Measurements from ENCODE around the gene TRIM6. TPM values are rescaled to one million over a fixed set of nuclear protein-coding genes. Genes with fewer than 3 reads are reported as not detected.

The TRIM6 gene
- total RNA-seq, 1 donor from 2014 or later: 1.9 TPM

DNA sequence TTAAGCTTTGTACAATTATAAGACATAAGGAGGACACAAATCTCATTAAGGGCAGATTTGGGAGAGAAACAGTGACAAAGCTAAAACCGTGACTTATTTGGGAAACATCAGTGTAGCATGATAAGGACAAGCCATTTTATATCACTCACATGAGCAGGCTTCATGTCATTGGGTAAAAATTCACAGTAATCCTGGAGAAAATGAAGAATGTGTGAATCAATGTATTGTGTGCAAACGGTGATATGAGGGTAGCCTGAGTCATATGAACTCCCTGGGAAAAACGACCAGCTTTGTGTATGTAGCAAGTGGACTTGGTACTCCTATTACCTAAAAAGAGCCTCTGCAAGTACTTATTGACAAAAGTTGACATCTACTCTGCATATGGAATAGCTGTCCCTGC is 22.4 kb downstream of the TRIM6 start:
- DNase-seq (ENCODE audit: extremely low spot score, unreplicated experiment): no peak
- Mint-ChIP-seq H3K4me3 (ENCODE audit: unreplicated experiment) (no peak overlapping the region), H3K27me3 (ENCODE audit: unreplicated experiment) (no peaks in the 10 kb centered on the region), H3K4me1 (ENCODE audit: unreplicated experiment) (peaks cover 37% of the 10 kb centered on the region), H3K27ac (ENCODE audit: unreplicated experiment) (no peak overlapping the region), H3K36me3 (ENCODE audit: unreplicated experiment) (no peaks in the 10 kb centered on the region), H3K9me3 (ENCODE audit: unreplicated experiment) (no peaks in the 10 kb centered on the region)
- TF ChIP-seq, protein P1, sequence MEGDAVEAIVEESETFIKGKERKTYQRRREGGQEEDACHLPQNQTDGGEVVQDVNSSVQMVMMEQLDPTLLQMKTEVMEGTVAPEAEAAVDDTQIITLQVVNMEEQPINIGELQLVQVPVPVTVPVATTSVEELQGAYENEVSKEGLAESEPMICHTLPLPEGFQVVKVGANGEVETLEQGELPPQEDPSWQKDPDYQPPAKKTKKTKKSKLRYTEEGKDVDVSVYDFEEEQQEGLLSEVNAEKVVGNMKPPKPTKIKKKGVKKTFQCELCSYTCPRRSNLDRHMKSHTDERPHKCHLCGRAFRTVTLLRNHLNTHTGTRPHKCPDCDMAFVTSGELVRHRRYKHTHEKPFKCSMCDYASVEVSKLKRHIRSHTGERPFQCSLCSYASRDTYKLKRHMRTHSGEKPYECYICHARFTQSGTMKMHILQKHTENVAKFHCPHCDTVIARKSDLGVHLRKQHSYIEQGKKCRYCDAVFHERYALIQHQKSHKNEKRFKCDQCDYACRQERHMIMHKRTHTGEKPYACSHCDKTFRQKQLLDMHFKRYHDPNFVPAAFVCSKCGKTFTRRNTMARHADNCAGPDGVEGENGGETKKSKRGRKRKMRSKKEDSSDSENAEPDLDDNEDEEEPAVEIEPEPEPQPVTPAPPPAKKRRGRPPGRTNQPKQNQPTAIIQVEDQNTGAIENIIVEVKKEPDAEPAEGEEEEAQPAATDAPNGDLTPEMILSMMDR (IDR thresholded peaks at IDR 0.05): no peak

DNA sequence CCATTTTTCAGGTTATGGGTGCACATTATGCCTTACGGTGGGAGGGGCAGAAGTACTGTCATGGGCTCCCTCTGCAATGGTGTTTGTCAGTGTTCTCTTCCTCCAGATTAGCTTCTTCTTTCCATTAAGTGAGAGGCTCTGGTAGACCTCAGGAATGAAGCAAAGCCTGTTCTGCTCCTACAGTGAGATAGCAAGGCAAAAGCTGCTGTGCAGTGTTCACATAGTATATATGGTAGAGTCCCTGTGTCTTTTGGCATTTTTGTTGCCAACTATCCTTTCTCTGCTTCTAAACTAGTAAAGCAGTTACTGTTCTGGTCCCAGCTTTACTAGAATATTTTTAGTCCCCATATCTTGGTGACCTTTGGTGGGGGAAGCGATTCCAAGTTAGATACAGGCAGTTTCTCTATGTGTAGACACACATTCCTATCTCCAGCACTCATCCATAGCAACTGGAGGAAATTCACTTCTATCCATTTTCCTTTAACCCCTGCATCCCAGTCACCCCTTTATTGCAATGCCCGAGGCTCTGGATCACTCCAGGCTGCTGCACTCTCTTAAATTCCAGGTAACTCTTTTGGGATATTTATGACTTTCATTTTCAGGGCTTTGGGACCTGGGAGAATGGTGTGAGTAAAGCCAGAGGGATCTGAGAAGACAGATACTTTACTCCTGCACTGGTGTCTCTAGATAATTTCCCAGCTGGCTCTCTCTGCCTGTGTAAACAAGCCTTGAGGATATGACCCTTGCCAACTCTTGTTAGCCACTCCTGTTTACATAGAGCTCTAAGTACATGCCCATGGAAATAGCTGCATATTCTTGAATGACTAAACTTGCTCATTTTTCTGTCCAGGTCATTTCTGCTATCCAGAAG is 24.4 kb downstream of the TRIM6 start:
- H3K27me3 Mint-ChIP-seq (ENCODE audit: unreplicated experiment): no peaks in the 10 kb centered on the region
- TF ChIP-seq, protein P1 (IDR thresholded peaks at IDR 0.05): no peak
- no peaks in the 10 kb centered on the region for H3K36me3 Mint-ChIP-seq (ENCODE audit: unreplicated experiment)
- peak overlapping the region; percentile 85 for H3K27ac Mint-ChIP-seq (ENCODE audit: unreplicated experiment)
- peak; percentile 56 for DNase-seq (ENCODE audit: extremely low spot score, unreplicated experiment)
- peaks cover 52% of the 10 kb centered on the region for H3K4me1 Mint-ChIP-seq (ENCODE audit: unreplicated experiment)
- H3K9me3 Mint-ChIP-seq (ENCODE audit: unreplicated experiment): no peaks in the 10 kb centered on the region
- peak overlapping the region; percentile 31 for H3K4me3 Mint-ChIP-seq (ENCODE audit: unreplicated experiment)

DNA sequence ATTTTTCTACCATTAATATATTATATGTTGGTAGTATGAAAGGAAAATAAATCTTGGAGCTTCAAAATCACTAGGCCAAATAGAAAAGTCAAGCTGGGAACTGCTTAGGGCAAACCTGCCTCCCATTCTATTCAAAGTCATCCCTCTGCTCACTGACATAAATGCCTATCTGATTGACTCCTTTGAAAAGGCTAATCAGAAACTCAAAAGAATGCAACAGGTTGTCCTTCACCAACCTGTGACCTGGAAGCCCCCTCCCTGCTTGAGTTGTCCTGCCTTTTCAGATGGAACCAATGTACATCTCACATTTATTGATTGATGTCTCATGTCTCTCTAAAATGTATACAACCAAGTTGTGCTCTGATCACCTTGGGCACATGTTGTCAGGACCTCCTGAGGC is 25.1 kb downstream of the TRIM6 start:
- H3K4me1 Mint-ChIP-seq (ENCODE audit: unreplicated experiment): peaks cover 56% of the 10 kb centered on the region
- H3K9me3 Mint-ChIP-seq (ENCODE audit: unreplicated experiment): no peaks in the 10 kb centered on the region
- H3K4me3 Mint-ChIP-seq (ENCODE audit: unreplicated experiment): no peak overlapping the region
- no peak for DNase-seq (ENCODE audit: extremely low spot score, unreplicated experiment)
- H3K36me3 Mint-ChIP-seq (ENCODE audit: unreplicated experiment): peaks cover 2% of the 10 kb centered on the region
- peak overlapping the region; percentile 85 for H3K27ac Mint-ChIP-seq (ENCODE audit: unreplicated experiment)
- no peaks in the 10 kb centered on the region for H3K27me3 Mint-ChIP-seq (ENCODE audit: unreplicated experiment)
- TF ChIP-seq, protein P1 (IDR thresholded peaks at IDR 0.05): no peak

DNA sequence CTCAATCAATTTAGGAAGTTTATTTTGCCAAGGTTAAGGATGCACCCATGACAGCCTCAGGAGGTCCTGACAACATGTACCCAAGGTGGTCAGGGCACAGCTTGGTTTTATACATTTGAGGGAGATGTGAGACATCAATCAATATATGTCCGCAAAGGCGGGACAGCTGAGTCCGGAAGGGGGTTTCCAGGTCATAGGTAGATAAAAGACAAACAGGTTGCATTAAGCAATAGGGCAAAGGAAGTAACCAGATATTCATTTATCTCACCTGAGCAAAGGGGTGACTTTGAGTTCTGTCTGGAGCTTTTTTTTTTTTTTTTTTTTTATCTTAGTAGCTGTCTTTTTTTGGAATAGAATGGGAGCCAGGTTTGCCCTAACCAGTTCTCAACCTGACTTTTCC is 26.4 kb downstream of the TRIM6 start:
- DNase-seq (ENCODE audit: extremely low spot score, unreplicated experiment): no peak
- TF ChIP-seq, protein P1 (IDR thresholded peaks at IDR 0.05): no peak
- Mint-ChIP-seq H3K9me3 (ENCODE audit: unreplicated experiment) (no peaks in the 10 kb centered on the region), H3K27me3 (ENCODE audit: unreplicated experiment) (no peaks in the 10 kb centered on the region), H3K4me3 (ENCODE audit: unreplicated experiment) (no peak overlapping the region), H3K27ac (ENCODE audit: unreplicated experiment) (no peak overlapping the region), H3K4me1 (ENCODE audit: unreplicated experiment) (peaks cover 56% of the 10 kb centered on the region), H3K36me3 (ENCODE audit: unreplicated experiment) (peaks cover 2% of the 10 kb centered on the region)

DNA sequence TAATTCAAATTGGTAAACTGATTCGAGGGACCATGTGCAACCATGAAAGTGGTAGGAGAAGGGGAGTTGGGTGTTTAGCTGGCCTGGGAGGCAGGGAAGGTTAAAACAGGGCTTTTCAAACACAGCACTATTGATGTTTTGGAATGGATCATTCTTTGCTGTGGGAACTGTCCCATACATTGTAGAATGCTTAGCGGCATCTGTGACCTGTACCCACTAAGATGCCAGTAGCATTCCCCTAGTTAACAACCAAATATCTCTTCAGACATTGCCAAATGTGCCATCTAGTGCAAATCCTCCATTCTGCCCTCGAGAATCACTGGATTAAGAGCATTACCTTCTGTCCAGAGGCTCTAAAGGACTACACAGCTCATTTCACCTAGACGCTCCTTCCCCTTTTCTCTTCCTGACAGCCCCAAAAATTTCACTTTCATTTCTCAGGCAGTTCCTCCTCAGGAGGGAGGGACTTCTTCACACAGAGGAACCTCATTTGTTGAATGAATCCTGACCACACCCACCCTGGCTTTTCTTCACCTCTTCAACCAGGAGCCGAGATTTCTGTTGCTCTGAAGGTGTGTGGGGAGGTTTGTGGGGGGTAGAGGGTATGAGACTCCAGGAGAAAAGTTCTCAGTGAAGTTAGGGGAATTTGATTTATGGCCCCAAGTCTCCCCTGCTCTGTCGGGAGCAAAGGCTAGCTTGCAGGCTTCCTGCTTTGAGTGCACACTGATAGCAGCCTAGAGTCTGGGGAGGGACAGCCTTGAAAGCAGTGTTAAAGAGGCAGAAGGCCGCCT is 28.2 kb downstream of the TRIM6 start, which contains the start of gene TRIM34:
Gene TRIM34, plus strand, starts transcription at position 513 of the 791 bp plus-strand sequence. CDS start 7,331 bp downstream, outside the sequence.
- peaks cover 45% of the 10 kb centered on the region for H3K4me1 Mint-ChIP-seq (ENCODE audit: unreplicated experiment)

More for the DNA sequence above, 28.2 kb downstream of the TRIM6 start, which contains the start of gene TRIM34:
- no peaks in the 10 kb centered on the region for H3K9me3 Mint-ChIP-seq (ENCODE audit: unreplicated experiment)
- TF ChIP-seq, protein P1 (IDR thresholded peaks at IDR 0.05): no peak
- H3K4me3 Mint-ChIP-seq (ENCODE audit: unreplicated experiment): peak within 1 kb of the TSS; percentile 78
- H3K27ac Mint-ChIP-seq (ENCODE audit: unreplicated experiment): peak within 1 kb of the TSS; percentile 89
- H3K36me3 Mint-ChIP-seq (ENCODE audit: unreplicated experiment): peaks cover 2% of the 10 kb centered on the region
- DNase-seq (ENCODE audit: extremely low spot score, unreplicated experiment): no peak
- no peaks in the 10 kb centered on the region for H3K27me3 Mint-ChIP-seq (ENCODE audit: unreplicated experiment)
